Cardiac muscle cell (in vitro differentiated cells and primary cell): ENCODE results near the gene NDUFB7. TPM values are rescaled to one million over a fixed set of nuclear protein-coding genes. Genes with fewer than 3 reads are reported as not detected.
"Not testable (repeated sequence)": the region's sequence is repeated elsewhere in the genome, so short reads cannot be mapped to it uniquely, and the experiment has no call there.

Experiments
- DNase-seq, 2 donors: peaks; one replicate each; pipeline versions ENCODE4 v3.0.0 to v3.0.0-alpha.2; 2010 to 2017; ENCODE audit warnings: low read depth in 1 of 2, low spot score in 1 of 2
- H3K27ac ChIP-seq: fragments of 200-600 bp; sonication (generic); 2 replicates; pipeline ENCODE4 v1.5.1; 2016
- H3K27me3 ChIP-seq: fragments of 200-600 bp; sonication (generic); 2 replicates; pipeline ENCODE4 v1.6.0; 2016; ENCODE audit warnings: control low read depth
- H3K36me3 ChIP-seq: fragments of 200-600 bp; sonication (generic); 2 replicates; pipeline ENCODE4 v1.5.1; 2016; ENCODE audit warnings: control low read depth
- H3K4me1 ChIP-seq: fragments of 200-600 bp; sonication (generic); 2 replicates; pipeline ENCODE4 v1.8.1; 2017; ENCODE audit warnings: low read depth, mild to moderate bottlenecking, mixed run types
- H3K4me3 ChIP-seq: fragments of 200-600 bp; sonication (generic); 2 replicates; pipeline ENCODE4 v1.5.1; 2016; ENCODE audit warnings: mild to moderate bottlenecking
- H3K9me3 ChIP-seq: fragments of 200-600 bp; sonication (generic); 2 replicates; pipeline ENCODE4 v1.5.1; 2017; ENCODE audit warnings: low read depth, mild to moderate bottlenecking, control low read depth
- CTCF ChIP-seq: IDR thresholded peaks from 2 replicates; pipeline ENCODE4 v1.5.1; 2012; ENCODE audit warnings: low read depth, mild to moderate bottlenecking, low read length
- polyA plus RNA-seq: library from polyadenylated mRNA; unstranded; fragments of >200 nt; fragmentation: Nextera tagmentation; extraction: Ambion mirVana; gene quantifications from 2 replicates; pipeline ENCODE4 v1.2.1, GENCODE V29; 2016
- total RNA-seq: library from RNA; depleted of rRNA; stranded (reverse); fragments of >200 nt; gene quantifications from 2 replicates; pipeline ENCODE4 v1.2.3, GENCODE V29; 2016

NDUFB7 gene
- total and polyA plus RNA-seq, 2 experiments from 2014 or later, result 381 to 518 TPM

- DNase-seq, result no peak
- Histone ChIP-seq H3K4me1 (no peaks in the 10 kb centered on the region), H3K27ac (no peak overlapping the region), H3K9me3 (no peaks in the 10 kb centered on the region), H3K4me3 (no peak overlapping the region), H3K36me3 (no peaks in the 10 kb centered on the region), H3K27me3 (no peaks in the 10 kb centered on the region)
- TF ChIP-seq CTCF, result no peak
These were observed 40.8 kb upstream of the NDUFB7 start for GRCh38 chr19:14612657-14613056.

GRCh38 chr19:14612242-14612641 lies 40.4 kb upstream of the NDUFB7 start:
- not testable (repeated sequence) for DNase-seq, H3K4me3 ChIP-seq, H3K27me3 ChIP-seq, H3K9me3 ChIP-seq, H3K4me1 ChIP-seq, H3K27ac ChIP-seq, H3K36me3 ChIP-seq

GRCh38 chr19:14611051-14611450 lies 39.2 kb upstream of the NDUFB7 start:
- no peak for DNase-seq
- Histone ChIP-seq H3K9me3 (no peaks in the 10 kb centered on the region), H3K4me1 (no peaks in the 10 kb centered on the region), H3K27ac (no peak overlapping the region), H3K27me3 (no peaks in the 10 kb centered on the region), H3K36me3 (no peaks in the 10 kb centered on the region), H3K4me3 (no peak overlapping the region)
- no peak for TF ChIP-seq CTCF

GRCh38 chr19:14606627-14607026 lies 34.8 kb upstream of the NDUFB7 start:
- Histone ChIP-seq H3K27me3 (no peaks in the 10 kb centered on the region), H3K4me1 (no peaks in the 10 kb centered on the region), H3K9me3 (no peaks in the 10 kb centered on the region), H3K27ac (no peak overlapping the region), H3K4me3 (no peak overlapping the region), H3K36me3 (no peaks in the 10 kb centered on the region)
- no peak for DNase-seq
- no peak for TF ChIP-seq CTCF

- DNase-seq, result no peak
- Histone ChIP-seq H3K9me3 (no peaks in the 10 kb centered on the region), H3K27ac (no peak overlapping the region), H3K4me1 (no peaks in the 10 kb centered on the region), H3K4me3 (no peak overlapping the region), H3K36me3 (no peaks in the 10 kb centered on the region), H3K27me3 (no peaks in the 10 kb centered on the region)
- TF ChIP-seq CTCF, result no peak
These were observed 32.1 kb upstream of the NDUFB7 start for GRCh38 chr19:14603990-14604387.

GRCh38 chr19:14599548-14600147 lies 27.8 kb upstream of the NDUFB7 start:
- Histone ChIP-seq H3K36me3 (no peaks in the 10 kb centered on the region), H3K9me3 (no peaks in the 10 kb centered on the region), H3K27ac (no peak overlapping the region), H3K27me3 (no peaks in the 10 kb centered on the region), H3K4me1 (no peaks in the 10 kb centered on the region), H3K4me3 (no peak overlapping the region)
- DNase-seq, result no peak
- no peak for TF ChIP-seq CTCF
